Measurements from ENCODE around the gene THEMIS2.

The THEMIS2 gene

GRCh38 chr1:27886744-27887143 is 14.4 kb downstream of the THEMIS2 start:
- no peak for DNase-seq

GRCh38 chr1:27887215-27888021 is 15.1 kb downstream of the THEMIS2 start:
- DNase-seq: peak; percentile 28

GRCh38 chr1:27889506-27889905 is 17.2 kb downstream of the THEMIS2 start:
- no peak for DNase-seq

- DNase-seq: no peak
These were observed 19.0 kb downstream of the THEMIS2 start for GRCh38 chr1:27891196-27891889.

- no peak for DNase-seq
These were observed 22.2 kb downstream of the THEMIS2 start for GRCh38 chr1:27894521-27894920.

- no peak for DNase-seq
These were observed 34.4 kb downstream of the THEMIS2 start for GRCh38 chr1:27906759-27907158.

- DNase-seq: no peak
These were observed 40.1 kb downstream of the THEMIS2 start for GRCh38 chr1:27912429-27912828.

- DNase-seq: no peak
These were observed 42.8 kb downstream of the THEMIS2 start for GRCh38 chr1:27915082-27915575.

- no peak for DNase-seq
These were observed 49.9 kb downstream of the THEMIS2 start for GRCh38 chr1:27922272-27922671.

- no peak for DNase-seq
These were observed 56.0 kb downstream of the THEMIS2 start for GRCh38 chr1:27928216-27928954.

GRCh38 chr1:27931184-27931583 is 58.8 kb downstream of the THEMIS2 start:
- no peak for DNase-seq

GRCh38 chr1:27931759-27932158 is 59.4 kb downstream of the THEMIS2 start:
- DNase-seq: no peak

- DNase-seq: no peak
These were observed 62.6 kb downstream of the THEMIS2 start, which contains the start of gene SMPDL3B for GRCh38 chr1:27934818-27935549. Gene SMPDL3B (plus strand): TSS chr1:27935000. CDS start chr1:27935184, 184 bp downstream.

- DNase-seq: no peak
These were observed 63.4 kb downstream of the THEMIS2 start for GRCh38 chr1:27935721-27936120.
